MV-4-11 (cell line): Measurements from ENCODE around the gene LAD1.

Experiments
- DNase-seq: peaks from one replicate; lab custom pipeline; 2025; lab: John Stamatoyannopoulos, UW

The LAD1 gene

GRCh38 chr1:201419256-201419655 lies 20.1 kb upstream of the LAD1 start:
- DNase-seq: no peak

GRCh38 chr1:201418461-201418860 lies 19.3 kb upstream of the LAD1 start:
- no peak for DNase-seq

- no peak for DNase-seq
These were observed 15.1 kb upstream of the LAD1 start for GRCh38 chr1:201414051-201414738.

- DNase-seq: no peak
These were observed 12.2 kb upstream of the LAD1 start for GRCh38 chr1:201411292-201411691.

- DNase-seq: no peak
These were observed 10.3 kb upstream of the LAD1 start for GRCh38 chr1:201409440-201409839.

- DNase-seq: no peak
These were observed 9.7 kb upstream of the LAD1 start for GRCh38 chr1:201408834-201409200.

GRCh38 chr1:201408176-201408833 lies 9.2 kb upstream of the LAD1 start:
- peak; percentile 54 for DNase-seq

- DNase-seq: no peak
These were observed 7.8 kb upstream of the LAD1 start for GRCh38 chr1:201406831-201407406.

GRCh38 chr1:201405484-201405831 lies 6.3 kb upstream of the LAD1 start:
- no peak for DNase-seq

- DNase-seq: no peak
These were observed 5.8 kb upstream of the LAD1 start for GRCh38 chr1:201404722-201405483.

GRCh38 chr1:201404055-201404454 lies 4.9 kb upstream of the LAD1 start:
- no peak for DNase-seq

- no peak for DNase-seq
These were observed 4.2 kb upstream of the LAD1 start for GRCh38 chr1:201403359-201403758.

GRCh38 chr1:201401700-201402099 lies 2.6 kb upstream of the LAD1 start:
- no peak for DNase-seq

GRCh38 chr1:201400852-201401230 lies 1.7 kb upstream of the LAD1 start:
- DNase-seq: no peak

GRCh38 chr1:201400212-201400851 lies 1.2 kb upstream of the LAD1 start:
- no peak for DNase-seq

- no peak for DNase-seq
These were observed 415 bp upstream of the LAD1 start for GRCh38 chr1:201399352-201400126.

- DNase-seq: no peak
These were observed 1.4 kb downstream of the LAD1 start for GRCh38 chr1:201397675-201398074.

- DNase-seq: no peak
These were observed 2.2 kb downstream of the LAD1 start for GRCh38 chr1:201396861-201397464.

- DNase-seq: no peak
These were observed 3.2 kb downstream of the LAD1 start for GRCh38 chr1:201395936-201396335.

GRCh38 chr1:201394591-201394990 lies 4.5 kb downstream of the LAD1 start:
- DNase-seq: no peak

GRCh38 chr1:201393076-201393475 lies 6.0 kb downstream of the LAD1 start:
- DNase-seq: no peak
